MM.1S (cell line): ENCODE data around the gene PPP1R3G.

Experiments used
- DNase-seq: peaks from one replicate; pipeline ENCODE4 v3.0.0-alpha.2; 2015
- H2AFZ ChIP-seq: fragments of 300-600 bp; sonication (generic); 2 replicates; pipeline ENCODE4 v1.6.0; 2016; ENCODE audit warnings: antibody characterized with exemption, low read length
- H3F3A ChIP-seq: fragments of 300-600 bp; sonication (generic); 2 replicates; pipeline ENCODE4 v1.6.1; 2016; ENCODE audit warnings: mild to moderate bottlenecking, antibody characterized with exemption, low read length, moderate library complexity, mixed read lengths; ENCODE audit not compliant: insufficient read depth
- H3K27ac ChIP-seq: fragments of 300-600 bp; sonication (generic); 2 replicates; pipeline ENCODE4 v1.5.1; 2016; ENCODE audit warnings: mild to moderate bottlenecking, low read length
- H3K27me3 ChIP-seq: fragments of 300-600 bp; sonication (generic); replicated peaks from 2 replicates; pipeline ENCODE4 v1.6.0; 2016; ENCODE audit warnings: low read length; ENCODE audit not compliant: insufficient read depth
- H3K36me3 ChIP-seq: fragments of 300-600 bp; sonication (generic); replicated peaks from 2 replicates; pipeline ENCODE4 v1.6.1; 2016; ENCODE audit warnings: mild to moderate bottlenecking, low read length, mixed read lengths; ENCODE audit not compliant: insufficient read depth
- H3K4me1 ChIP-seq: fragments of 300-600 bp; sonication (generic); 2 replicates; pipeline ENCODE4 v1.6.1; 2016; ENCODE audit warnings: low read length, mixed read lengths
- H3K4me2 ChIP-seq: fragments of 300-600 bp; sonication (generic); 2 replicates; pipeline ENCODE4 v1.6.0; 2016; ENCODE audit warnings: low read depth, low read length
- H3K4me3 ChIP-seq: fragments of 300-600 bp; sonication (generic); 2 replicates; pipeline ENCODE4 v1.5.1; 2016; ENCODE audit warnings: low read length, mixed read lengths
- H3K79me2 ChIP-seq: fragments of 300-600 bp; sonication (generic); 2 replicates; pipeline ENCODE4 v1.6.1; 2016; ENCODE audit warnings: mixed run types, low read length, mixed read lengths
- H3K9ac ChIP-seq: fragments of 300-600 bp; sonication (generic); 2 replicates; pipeline ENCODE4 v1.6.1; 2016; ENCODE audit warnings: low read length, mixed read lengths
- H3K9me2 ChIP-seq: fragments of 300-600 bp; sonication (generic); replicated peaks from 2 replicates; pipeline ENCODE4 v1.6.1; 2016; ENCODE audit warnings: mild to moderate bottlenecking, low read length, mixed read lengths; ENCODE audit not compliant: insufficient read depth
- H3K9me3 ChIP-seq: fragments of 300-600 bp; sonication (generic); replicated peaks from 2 replicates; pipeline ENCODE4 v1.6.1; 2016; ENCODE audit warnings: mild to moderate bottlenecking, low read length, mixed read lengths; ENCODE audit not compliant: insufficient read depth
- H4K20me1 ChIP-seq: fragments of 300-600 bp; sonication (generic); 2 replicates; pipeline ENCODE4 v1.6.1; 2016; ENCODE audit warnings: mild to moderate bottlenecking, low read length, moderate library complexity, mixed read lengths; ENCODE audit not compliant: insufficient read depth
- EZH2 ChIP-seq: fragments of 300-600 bp; sonication (generic); optimal IDR thresholded peaks from 2 replicates; pipeline ENCODE3; 2017; ENCODE audit warnings: low read depth, mild to moderate bottlenecking, antibody characterized with exemption, low read length, mixed read lengths
- EZH2phosphoT487 ChIP-seq: fragments of 300-600 bp; sonication (generic); IDR thresholded peaks from 2 replicates; pipeline ENCODE4 v1.6.1; 2018; ENCODE audit warnings: antibody characterized with exemption, low read length
- TF ChIP-seq, protein P1 (sequence below): fragments of 300-600 bp; sonication (generic); IDR thresholded peaks from 2 replicates; pipeline ENCODE4 v1.5.1; 2016; ENCODE audit warnings: antibody characterized with exemption, low read length, mixed read lengths

The PPP1R3G gene

DNA sequence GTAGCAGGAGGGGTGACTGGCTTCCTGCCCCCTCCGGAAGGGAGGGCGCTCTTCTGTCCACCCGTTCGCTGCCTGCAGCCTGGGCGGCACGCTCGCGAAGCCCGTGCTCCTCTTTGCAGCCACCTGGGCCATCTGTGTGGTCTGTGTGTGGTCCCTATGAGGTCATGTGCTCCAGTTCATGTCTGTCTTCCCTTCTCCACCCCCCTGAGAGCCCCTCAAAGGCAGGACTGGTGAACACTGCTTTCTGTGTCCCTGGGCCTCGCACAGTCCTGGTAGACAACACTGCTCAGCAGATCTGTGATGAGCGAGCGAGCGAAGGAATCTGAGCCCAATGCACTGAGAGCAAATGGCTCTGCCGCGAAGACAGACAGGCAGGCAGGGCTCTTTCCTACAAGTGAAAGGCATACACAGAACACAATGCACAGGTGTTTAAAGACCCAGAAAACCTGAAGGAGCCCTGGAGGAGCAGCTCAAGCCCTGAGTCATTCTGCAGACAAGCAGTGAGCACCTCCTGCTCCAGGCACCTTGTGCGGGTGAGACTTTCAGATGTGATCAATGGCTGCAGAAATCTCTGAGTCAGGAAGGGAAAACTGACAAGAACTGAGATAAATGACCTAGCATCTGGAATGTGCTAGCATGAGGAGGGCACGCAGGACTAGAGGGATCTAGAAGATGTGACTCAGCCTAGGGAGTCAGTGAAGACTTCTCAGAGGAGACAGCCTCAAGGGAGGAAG lies 27.1 kb downstream of the PPP1R3G start:
- Histone ChIP-seq H2AFZ (no peak overlapping the region), H3K4me2 (no peak overlapping the region), H3F3A (no peaks in the 10 kb centered on the region), H3K9me2 (no peaks in the 10 kb centered on the region), H3K4me3 (no peak overlapping the region), H3K9ac (no peak overlapping the region), H3K27ac (no peak overlapping the region), H3K36me3 (no peaks in the 10 kb centered on the region), H3K79me2 (no peaks in the 10 kb centered on the region), H3K27me3 (no peaks in the 10 kb centered on the region), H4K20me1 (no peaks in the 10 kb centered on the region), H3K4me1 (no peaks in the 10 kb centered on the region), H3K9me3 (no peaks in the 10 kb centered on the region)
- no peak for DNase-seq
- TF ChIP-seq EZH2phosphoT487, result no peak
- no peak for TF ChIP-seq EZH2
- TF ChIP-seq, protein P1, sequence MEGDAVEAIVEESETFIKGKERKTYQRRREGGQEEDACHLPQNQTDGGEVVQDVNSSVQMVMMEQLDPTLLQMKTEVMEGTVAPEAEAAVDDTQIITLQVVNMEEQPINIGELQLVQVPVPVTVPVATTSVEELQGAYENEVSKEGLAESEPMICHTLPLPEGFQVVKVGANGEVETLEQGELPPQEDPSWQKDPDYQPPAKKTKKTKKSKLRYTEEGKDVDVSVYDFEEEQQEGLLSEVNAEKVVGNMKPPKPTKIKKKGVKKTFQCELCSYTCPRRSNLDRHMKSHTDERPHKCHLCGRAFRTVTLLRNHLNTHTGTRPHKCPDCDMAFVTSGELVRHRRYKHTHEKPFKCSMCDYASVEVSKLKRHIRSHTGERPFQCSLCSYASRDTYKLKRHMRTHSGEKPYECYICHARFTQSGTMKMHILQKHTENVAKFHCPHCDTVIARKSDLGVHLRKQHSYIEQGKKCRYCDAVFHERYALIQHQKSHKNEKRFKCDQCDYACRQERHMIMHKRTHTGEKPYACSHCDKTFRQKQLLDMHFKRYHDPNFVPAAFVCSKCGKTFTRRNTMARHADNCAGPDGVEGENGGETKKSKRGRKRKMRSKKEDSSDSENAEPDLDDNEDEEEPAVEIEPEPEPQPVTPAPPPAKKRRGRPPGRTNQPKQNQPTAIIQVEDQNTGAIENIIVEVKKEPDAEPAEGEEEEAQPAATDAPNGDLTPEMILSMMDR, result no peak

DNA sequence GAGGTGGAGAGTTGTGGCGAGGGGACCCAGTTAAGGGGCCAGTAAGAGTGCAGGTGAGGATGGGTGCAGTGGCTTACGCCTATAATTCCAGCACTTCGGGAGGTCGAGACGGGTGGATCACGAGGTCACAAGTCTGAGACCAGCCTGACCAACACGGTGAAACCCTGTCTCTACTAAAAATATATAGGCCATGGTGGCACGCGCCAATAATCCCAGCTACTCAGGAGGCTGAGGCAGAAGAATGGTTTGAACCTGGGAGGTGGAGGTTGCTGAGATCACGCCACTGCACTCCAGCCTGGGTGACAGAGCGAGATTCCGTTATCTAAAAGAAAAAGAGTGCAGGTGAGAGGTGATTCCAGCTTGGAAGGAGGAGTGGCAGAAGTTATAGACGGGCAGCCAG lies 28.0 kb downstream of the PPP1R3G start:
- Histone ChIP-seq H2AFZ (no peak overlapping the region), H3K4me2 (no peak overlapping the region), H3K4me3 (no peak overlapping the region), H3K36me3 (no peaks in the 10 kb centered on the region), H3K9me2 (no peaks in the 10 kb centered on the region), H4K20me1 (no peaks in the 10 kb centered on the region), H3K9me3 (no peaks in the 10 kb centered on the region), H3K79me2 (no peaks in the 10 kb centered on the region), H3K4me1 (no peaks in the 10 kb centered on the region), H3K9ac (no peak overlapping the region), H3K27ac (no peak overlapping the region), H3K27me3 (no peaks in the 10 kb centered on the region), H3F3A (no peaks in the 10 kb centered on the region)
- TF ChIP-seq, protein P1, result no peak
- TF ChIP-seq EZH2 (no peak), EZH2phosphoT487 (no peak)
- DNase-seq, result no peak

DNA sequence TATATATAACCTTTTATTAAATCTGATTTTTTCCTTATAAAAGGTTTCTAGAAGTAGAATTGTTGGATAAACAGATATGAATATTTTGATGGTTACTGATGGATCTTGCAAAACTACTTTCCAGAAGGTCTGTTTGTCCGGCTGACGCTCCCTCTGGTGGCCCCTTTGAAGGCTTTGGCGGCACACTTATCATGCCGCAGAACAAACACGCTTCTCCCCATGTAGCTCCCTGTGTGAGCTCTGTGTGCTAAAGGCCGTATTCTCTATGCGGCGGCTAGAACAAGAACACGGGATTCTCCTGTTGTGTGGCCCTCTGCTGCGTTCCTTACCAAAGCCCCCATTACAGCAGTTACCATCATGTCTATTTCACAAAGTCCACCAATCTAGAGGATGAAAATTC lies 30.0 kb downstream of the PPP1R3G start:
- Histone ChIP-seq H3K4me3 (no peak overlapping the region), H3F3A (no peaks in the 10 kb centered on the region), H3K27ac (no peak overlapping the region), H3K27me3 (no peaks in the 10 kb centered on the region), H3K79me2 (no peaks in the 10 kb centered on the region), H3K4me1 (no peaks in the 10 kb centered on the region), H3K9ac (no peak overlapping the region), H3K9me3 (no peaks in the 10 kb centered on the region), H3K9me2 (no peaks in the 10 kb centered on the region), H2AFZ (no peak overlapping the region), H4K20me1 (no peaks in the 10 kb centered on the region), H3K36me3 (no peaks in the 10 kb centered on the region), H3K4me2 (no peak overlapping the region)
- no peak for DNase-seq
- TF ChIP-seq EZH2 (no peak), EZH2phosphoT487 (no peak)
- TF ChIP-seq, protein P1, result no peak
